Natural killer cell (primary cell): ENCODE measurements around the gene CACNA2D3. TPM values are rescaled to one million over a fixed set of nuclear protein-coding genes. Genes with fewer than 3 reads are reported as not detected.

ENCODE experiments used
- ATAC-seq, 3 donors: fragments of 150-1000 bp in 2 of 3; fragments of 200-7000 bp in 1 of 3; cut with Tn5 transposase; 1 replicate in 1 of 3; 2 replicates in 2 of 3; pipeline ENCODE4 v1.10.0; 2021; ENCODE audit warnings: mild to moderate bottlenecking in 2 of 3, moderate library complexity in 2 of 3
- DNase-seq, 2 donors: peaks; one replicate each; pipeline versions ENCODE4 v3.0.0 to v3.0.0-alpha.2; 2013 to 2021; ENCODE audit warnings: mixed read lengths in 1 of 2
- H3K27ac ChIP-seq: one replicate; pipeline ENCODE4 v1.5.1; 2013; ENCODE audit warnings: mild to moderate bottlenecking, low read length
- H3K27me3 ChIP-seq: one replicate; pipeline ENCODE4 v1.6.1; 2013; ENCODE audit warnings: low read length; ENCODE audit not compliant: control insufficient read depth, insufficient read depth
- H3K36me3 ChIP-seq: one replicate; pipeline ENCODE4 v1.6.1; 2013; ENCODE audit warnings: low read length; ENCODE audit not compliant: control insufficient read depth, insufficient read depth
- H3K4me1 ChIP-seq: one replicate; pipeline ENCODE4 v1.6.1; 2013; ENCODE audit warnings: low read length; ENCODE audit not compliant: control insufficient read depth, insufficient read depth
- H3K4me3 ChIP-seq: one replicate; pipeline ENCODE4 v1.5.1; 2013; ENCODE audit warnings: low read length
- H3K9me3 ChIP-seq: one replicate; pipeline ENCODE4 v1.6.1; 2013; ENCODE audit warnings: low read length; ENCODE audit not compliant: control insufficient read depth, insufficient read depth
- H3K27ac Mint-ChIP-seq, 2 donors: one replicate each; pipeline ENCODE4 v1.8.0; 2022; ENCODE audit warnings: mild to moderate bottlenecking in 2 of 2, mixed read lengths in 2 of 2, moderate library complexity in 1 of 2
- H3K27me3 Mint-ChIP-seq, 2 donors: one replicate each; pipeline ENCODE4 v1.8.0; 2022; ENCODE audit warnings: low read depth in 2 of 2, mixed read lengths in 2 of 2
- H3K36me3 Mint-ChIP-seq: one replicate; pipeline ENCODE4 v1.8.0; 2022; ENCODE audit warnings: mixed read lengths
- H3K4me1 Mint-ChIP-seq, 2 donors: one replicate each; pipeline ENCODE4 v1.8.0; 2022; ENCODE audit warnings: mixed read lengths in 2 of 2
- H3K4me3 Mint-ChIP-seq: one replicate; pipeline ENCODE4 v1.8.0; 2022; ENCODE audit warnings: mild to moderate bottlenecking, moderate library complexity, mixed read lengths
- H3K9me3 Mint-ChIP-seq, 2 donors: one replicate each; pipeline ENCODE4 v1.8.0; 2022; ENCODE audit warnings: mixed read lengths in 2 of 2
- CTCF ChIP-seq: fragments of 200-600 bp; IDR thresholded peaks from one replicate; pipeline ENCODE4 v1.8.0; 2022; ENCODE audit warnings: antibody characterized with exemption
- WGBS: methylation state at CpG from one replicate; pipeline ENCODE4 v1.1.7; 2013; ENCODE audit warnings: missing lambda C conversion rate; ENCODE audit not compliant: insufficient coverage; 5-methylcytosine and 5-hydroxymethylcytosine counted together
- intact Hi-C: fragments of 100-400 bp; cut with micrococcal nuclease; formaldehyde crosslinking; loops from one replicate; pipeline ENCODE4 v1.14.2; 2022
- total RNA-seq, 4 donors: library from RNA; stranded (reverse); fragments of 120-200 nt in 1 of 4; gene quantifications; one replicate each; pipeline versions ENCODE4 v1.2.3 to v1.2.4, GENCODE V29; 2013 to 2022

The CACNA2D3 gene
- total RNA-seq, 3 donors from 2014 or later (not counting 1 experiment from before 2014, with no cell fraction given), result 0.49 TPM; not detected in 2

- Histone ChIP-seq H3K27ac (no peak overlapping the region), H3K4me3 (no peak overlapping the region), H3K36me3 (no peaks in the 10 kb centered on the region), H3K4me1 (no peaks in the 10 kb centered on the region), H3K27me3 (no peaks in the 10 kb centered on the region), H3K9me3 (peaks cover 3% of the 10 kb centered on the region)
- H3K36me3 Mint-ChIP-seq, result no peaks in the 10 kb centered on the region
- H3K9me3 Mint-ChIP-seq, result peaks cover 8 to 16% of the 10 kb centered on the region in 2 donors
- H3K4me3 Mint-ChIP-seq, result no peak overlapping the region
- 88% methylated on average over 2 of the region's 3 CpGs for WGBS
- H3K4me1 Mint-ChIP-seq, result no peaks in the 10 kb centered on the region
- TF ChIP-seq CTCF, result no peak
- no peaks in the 10 kb centered on the region for H3K27me3 Mint-ChIP-seq
- no peak for DNase-seq
- intact Hi-C loops, result no loop called here
- H3K27ac Mint-ChIP-seq, result no peak overlapping the region
- no peak for ATAC-seq
Measured at GRCh38 chr3:54506603-54507002, 384.3 kb downstream of the CACNA2D3 start.

GRCh38 chr3:54507876-54508460 lies 385.6 kb downstream of the CACNA2D3 start:
- Mint-ChIP-seq H3K27me3 (no peaks in the 10 kb centered on the region), H3K27ac (no peak overlapping the region), H3K9me3 (peaks cover 4 to 10% of the 10 kb centered on the region in 2 donors), H3K4me3 (no peak overlapping the region), H3K36me3 (no peaks in the 10 kb centered on the region), H3K4me1 (no peaks in the 10 kb centered on the region)
- intact Hi-C loops, result no loop called here
- Histone ChIP-seq H3K4me3 (no peak overlapping the region), H3K27ac (no peak overlapping the region), H3K27me3 (no peaks in the 10 kb centered on the region), H3K4me1 (no peaks in the 10 kb centered on the region), H3K36me3 (no peaks in the 10 kb centered on the region), H3K9me3 (peaks cover 3% of the 10 kb centered on the region)
- no peak for TF ChIP-seq CTCF
- ATAC-seq, result no peak
- WGBS, result 60% methylated on average over 1 of the region's 1 CpG
- DNase-seq, result no peak

- Histone ChIP-seq H3K4me3 (no peak overlapping the region), H3K27me3 (no peaks in the 10 kb centered on the region), H3K9me3 (peaks cover 3% of the 10 kb centered on the region), H3K27ac (no peak overlapping the region), H3K36me3 (no peaks in the 10 kb centered on the region), H3K4me1 (no peaks in the 10 kb centered on the region)
- Mint-ChIP-seq H3K27me3 (no peaks in the 10 kb centered on the region), H3K9me3 (peaks cover 8 to 12% of the 10 kb centered on the region in 2 donors), H3K36me3 (no peaks in the 10 kb centered on the region), H3K4me3 (no peak overlapping the region), H3K4me1 (no peaks in the 10 kb centered on the region), H3K27ac (no peak overlapping the region)
- DNase-seq (no peak), ATAC-seq (no peak)
- WGBS, result 94% methylated on average over 2 of the region's 2 CpGs
- no peak for TF ChIP-seq CTCF
- intact Hi-C loops, result no loop called here
Measured at GRCh38 chr3:54510506-54510905, 388.2 kb downstream of the CACNA2D3 start.

GRCh38 chr3:54511766-54512365 lies 389.5 kb downstream of the CACNA2D3 start:
- 54% methylated on average over 2 of the region's 4 CpGs for WGBS
- Mint-ChIP-seq H3K4me1 (no peaks in the 10 kb centered on the region), H3K36me3 (no peaks in the 10 kb centered on the region), H3K4me3 (no peak overlapping the region), H3K9me3 (peaks cover 8 to 12% of the 10 kb centered on the region in 2 donors), H3K27me3 (no peaks in the 10 kb centered on the region), H3K27ac (no peak overlapping the region)
- no peak overlapping the region for H3K4me3 ChIP-seq
- no peak for TF ChIP-seq CTCF
- no peaks in the 10 kb centered on the region for H3K4me1 ChIP-seq
- peaks cover 3% of the 10 kb centered on the region for H3K9me3 ChIP-seq
- no peaks in the 10 kb centered on the region for H3K27me3 ChIP-seq
- no peak for ATAC-seq
- intact Hi-C loops, result no loop called here
- H3K27ac ChIP-seq, result no peak overlapping the region
- no peak for DNase-seq
- H3K36me3 ChIP-seq, result no peaks in the 10 kb centered on the region
